KOPT-K1 (cell line): Measurements from ENCODE around the gene CST1.
"Not testable (repeated sequence)": the region's sequence is repeated elsewhere in the genome, so short reads cannot be mapped to it uniquely, and the experiment has no call there.

ENCODE experiments used
- H3K27ac ChIP-seq: fragments of 200-600 bp; sonication (generic); 2 replicates; pipeline ENCODE4 v1.5.1; 2016; ENCODE audit warnings: antibody characterized with exemption, mild to moderate bottlenecking, low read depth, low read length; ENCODE audit not compliant: poor library complexity, severe bottlenecking
- H3K36me3 ChIP-seq: fragments of 200-600 bp; sonication (generic); 2 replicates; pipeline ENCODE4 v1.5.1; 2017; ENCODE audit warnings: antibody characterized with exemption, mild to moderate bottlenecking, low read length, moderate library complexity; ENCODE audit not compliant: insufficient read depth
- H3K9me3 ChIP-seq: fragments of 200-600 bp; sonication (generic); 2 replicates; pipeline ENCODE4 v1.5.1; 2017; ENCODE audit warnings: antibody characterized with exemption, low read length, mild to moderate bottlenecking; ENCODE audit not compliant: insufficient read depth, poor library complexity, severe bottlenecking

The CST1 gene, protein sequence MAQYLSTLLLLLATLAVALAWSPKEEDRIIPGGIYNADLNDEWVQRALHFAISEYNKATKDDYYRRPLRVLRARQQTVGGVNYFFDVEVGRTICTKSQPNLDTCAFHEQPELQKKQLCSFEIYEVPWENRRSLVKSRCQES

GRCh38 chr20:23750786-23751185 is at the start of gene CST1:
Gene CST1 (minus strand): TSS chr20:23750935. CDS start chr20:23750866, 69 bp downstream.
- not testable (repeated sequence) for H3K36me3 ChIP-seq, H3K27ac ChIP-seq, H3K9me3 ChIP-seq

DNA sequence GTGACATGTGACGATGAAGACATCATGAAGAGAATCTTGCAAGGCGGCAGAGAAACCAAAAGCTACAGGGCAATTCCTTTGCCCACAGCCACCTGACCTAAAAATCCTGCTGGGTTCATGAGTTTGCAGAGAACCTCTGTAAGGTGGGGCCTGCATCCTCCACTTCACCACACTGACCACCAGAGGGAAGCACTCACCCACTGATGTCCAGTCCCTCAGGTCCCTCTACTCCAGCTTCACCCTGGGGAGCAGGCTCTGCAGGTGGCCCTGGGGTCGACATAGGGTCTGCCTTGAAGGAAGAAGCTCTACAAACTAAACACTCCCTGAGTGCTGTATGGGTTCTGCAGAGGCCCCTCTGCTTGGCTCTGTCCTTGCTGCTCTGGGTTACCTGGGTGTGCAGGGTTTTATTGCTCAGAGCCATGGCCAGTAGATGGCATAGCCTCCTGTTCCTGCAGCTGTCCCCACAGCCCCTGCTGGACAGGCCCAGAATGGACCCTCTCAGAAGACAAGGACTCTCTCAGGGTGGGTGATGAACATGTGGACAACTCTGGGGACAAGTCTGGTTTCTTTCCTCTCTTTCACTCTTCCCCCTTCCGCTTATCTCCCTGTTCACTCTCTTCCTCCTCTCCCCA is 48.6 kb upstream of the CST1 start:
- H3K9me3 ChIP-seq, H3K36me3 ChIP-seq, H3K27ac ChIP-seq: not testable (repeated sequence)

DNA sequence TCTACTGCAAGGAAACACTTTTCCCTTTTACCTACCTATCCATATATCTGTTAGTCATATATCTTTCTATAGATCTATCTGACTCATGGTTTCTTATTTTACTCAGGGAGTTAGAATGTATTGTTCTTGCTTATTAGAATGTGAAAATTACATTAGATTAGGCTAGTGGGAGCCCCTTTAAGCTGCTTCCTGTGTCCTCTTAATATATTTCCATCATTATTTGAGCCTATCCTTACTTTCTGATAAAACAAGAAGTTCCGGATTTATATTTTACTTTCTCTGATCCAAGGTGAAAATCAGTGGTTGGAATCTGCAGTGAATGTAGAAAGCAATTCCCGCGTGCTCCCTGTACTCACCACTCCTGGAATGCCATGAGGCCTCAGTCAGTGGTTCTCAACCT is 44.8 kb upstream of the CST1 start:
- Histone ChIP-seq H3K9me3 (no peaks in the 10 kb centered on the region), H3K27ac (no peak overlapping the region), H3K36me3 (no peaks in the 10 kb centered on the region)

GRCh38 chr20:23794841-23795240 is 44.1 kb upstream of the CST1 start:
- H3K9me3 ChIP-seq: no peaks in the 10 kb centered on the region
- no peak overlapping the region for H3K27ac ChIP-seq
- H3K36me3 ChIP-seq: no peaks in the 10 kb centered on the region

- Histone ChIP-seq H3K27ac (no peak overlapping the region), H3K36me3 (no peaks in the 10 kb centered on the region), H3K9me3 (no peaks in the 10 kb centered on the region)
These were observed 43.3 kb upstream of the CST1 start for GRCh38 chr20:23794065-23794464.

- Histone ChIP-seq H3K27ac (no peak overlapping the region), H3K36me3 (no peaks in the 10 kb centered on the region), H3K9me3 (peaks cover 3% of the 10 kb centered on the region)
These were observed 32.7 kb upstream of the CST1 start for GRCh38 chr20:23783447-23783846.

- H3K9me3 ChIP-seq: peaks cover under 1% of the 10 kb centered on the region
- H3K27ac ChIP-seq: no peak overlapping the region
These were observed 31.7 kb upstream of the CST1 start for GRCh38 chr20:23782366-23782983.

GRCh38 chr20:23778676-23779075 is 27.9 kb upstream of the CST1 start:
- H3K36me3 ChIP-seq, H3K9me3 ChIP-seq, H3K27ac ChIP-seq: not testable (repeated sequence)

More at GRCh38 chr20:23782366-23782983, 31.7 kb upstream of the CST1 start:
- no peaks in the 10 kb centered on the region for H3K36me3 ChIP-seq

DNA sequence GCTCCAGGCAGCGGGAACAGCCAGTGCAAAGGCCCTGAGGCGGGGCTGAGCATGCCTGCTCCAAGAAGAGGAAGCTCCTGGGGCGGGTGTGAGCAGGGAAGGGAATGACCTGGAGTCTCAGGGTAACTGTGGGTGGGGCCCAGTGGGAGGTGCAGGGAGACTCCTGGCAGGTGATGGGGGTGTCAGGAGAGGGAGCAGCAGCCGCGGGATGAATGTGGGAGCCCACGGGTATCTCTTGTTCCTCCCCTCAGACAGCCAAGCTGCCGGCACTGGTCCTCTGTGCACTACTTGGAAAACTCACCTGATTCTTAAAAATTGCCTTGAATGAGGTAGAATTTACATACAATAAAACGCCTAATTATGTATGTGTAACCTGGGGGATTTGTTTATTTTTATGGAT is 26.6 kb upstream of the CST1 start:
- not testable (repeated sequence) for H3K36me3 ChIP-seq, H3K27ac ChIP-seq, H3K9me3 ChIP-seq

DNA sequence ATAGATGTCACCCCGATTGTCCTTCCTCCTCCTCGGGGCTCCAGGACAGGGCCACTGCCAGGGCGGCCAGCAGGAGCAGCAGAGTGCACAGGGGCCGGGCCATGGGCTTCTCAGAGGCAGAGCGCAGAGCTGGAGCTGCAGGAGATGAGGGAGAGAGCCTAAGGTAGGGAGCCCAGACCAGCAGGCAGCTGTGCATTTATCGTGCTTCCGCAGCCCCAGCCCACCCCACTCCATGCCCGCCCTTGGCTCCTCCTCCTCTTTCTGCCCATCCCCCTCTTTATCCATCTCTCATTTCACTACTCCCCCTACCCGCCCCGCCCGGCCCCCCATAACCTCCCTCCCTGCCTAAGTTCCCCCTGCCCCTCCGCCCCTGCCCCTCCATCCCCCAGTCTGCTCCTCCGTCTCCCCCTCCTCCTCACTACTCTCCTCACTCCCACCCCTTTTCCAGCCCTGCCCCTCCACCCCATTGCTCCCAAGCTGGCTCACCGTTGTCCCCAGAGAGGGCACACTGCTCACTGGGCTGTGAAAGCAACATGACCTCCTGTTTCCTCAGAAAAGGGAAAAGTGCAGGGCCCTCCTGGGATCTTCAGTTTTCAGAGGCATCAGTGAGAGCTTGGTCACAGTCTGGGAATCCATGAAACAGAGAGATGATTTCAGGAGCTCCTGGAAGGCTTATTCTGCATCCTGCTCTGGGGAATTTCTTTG is 25.5 kb upstream of the CST1 start:
- Histone ChIP-seq H3K27ac (no peak overlapping the region), H3K36me3 (no peaks in the 10 kb centered on the region), H3K9me3 (no peaks in the 10 kb centered on the region)

DNA sequence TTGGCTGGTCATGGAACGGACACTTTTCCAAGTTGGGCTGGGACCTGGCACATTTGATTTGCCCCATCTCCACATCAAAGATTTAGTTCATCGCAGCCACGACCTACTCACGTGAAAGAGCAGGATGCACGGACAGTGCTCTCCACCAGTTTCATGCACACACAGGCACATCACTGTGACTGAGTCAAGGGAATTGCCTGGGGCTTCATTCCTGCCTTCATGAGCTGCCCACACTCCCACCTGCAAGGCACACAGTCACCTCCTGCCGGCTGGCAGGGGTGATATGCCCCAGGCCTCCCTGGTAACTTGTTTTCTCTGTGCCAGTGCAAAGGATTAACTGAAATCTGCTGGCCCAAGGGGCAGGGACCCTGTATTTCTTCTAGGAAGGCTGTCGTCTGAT is 23.3 kb upstream of the CST1 start:
- Histone ChIP-seq H3K36me3 (no peaks in the 10 kb centered on the region), H3K27ac (no peak overlapping the region), H3K9me3 (no peaks in the 10 kb centered on the region)

GRCh38 chr20:23773579-23773978 is 22.8 kb upstream of the CST1 start:
- no peak overlapping the region for H3K27ac ChIP-seq
- H3K9me3 ChIP-seq: no peaks in the 10 kb centered on the region
- H3K36me3 ChIP-seq: no peaks in the 10 kb centered on the region

GRCh38 chr20:23773127-23773526 is 22.4 kb upstream of the CST1 start:
- Histone ChIP-seq H3K9me3 (no peaks in the 10 kb centered on the region), H3K27ac (no peak overlapping the region), H3K36me3 (no peaks in the 10 kb centered on the region)

DNA sequence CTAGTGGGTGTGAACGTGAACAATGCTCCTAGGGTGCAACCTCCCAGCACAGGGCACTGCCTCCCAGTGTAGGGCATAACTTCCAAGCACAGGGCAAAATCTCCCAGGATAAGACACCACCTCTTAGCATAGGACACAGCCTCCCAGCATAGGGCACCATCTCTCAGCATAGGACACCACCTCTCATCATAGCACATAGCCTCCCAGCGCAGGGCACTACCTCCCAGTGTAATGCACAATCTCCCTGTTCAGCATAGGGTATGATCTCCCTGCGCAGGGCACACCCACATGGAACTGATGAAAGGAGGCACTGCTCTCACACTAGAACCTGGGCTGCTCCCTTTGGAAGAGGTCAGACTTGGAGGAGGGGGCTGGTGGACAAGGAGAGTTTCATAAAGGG is 21.3 kb upstream of the CST1 start:
- H3K27ac ChIP-seq: no peak overlapping the region
- no peaks in the 10 kb centered on the region for H3K9me3 ChIP-seq
- H3K36me3 ChIP-seq: no peaks in the 10 kb centered on the region

GRCh38 chr20:23770384-23770783 is 19.6 kb upstream of the CST1 start:
- H3K36me3 ChIP-seq: no peaks in the 10 kb centered on the region
- no peak overlapping the region for H3K27ac ChIP-seq
- H3K9me3 ChIP-seq: no peaks in the 10 kb centered on the region
